22Rv1 (cell line): Measurements from ENCODE around the gene SLC39A7.

ENCODE experiments used
- H3K27ac ChIP-seq: fragments of 450-650 bp; 2 replicates; pipeline ENCODE4 v1.5.1; 2017
- CTCF ChIP-seq: fragments of 450-650 bp; IDR thresholded peaks from 2 replicates; pipeline ENCODE4 v1.5.1; 2017; ENCODE audit warnings: mild to moderate bottlenecking
- ZFX ChIP-seq: fragments of 450-650 bp; IDR thresholded peaks from 2 replicates; pipeline ENCODE4 v1.6.1; 2017; ENCODE audit warnings: antibody characterized with exemption, borderline replicate concordance

Gene SLC39A7

GRCh38 chr6:33198159-33198852, 2.4 kb upstream of the SLC39A7 start:
- TF ChIP-seq CTCF (no peak), ZFX (no peak)
- peak overlapping the region; percentile 96 for H3K27ac ChIP-seq

- peak overlapping the region; percentile 96 for H3K27ac ChIP-seq
- no peak for TF ChIP-seq CTCF
- TF ChIP-seq ZFX, result no peak
Measured at GRCh38 chr6:33198853-33199436, 1.7 kb upstream of the SLC39A7 start.

DNA sequence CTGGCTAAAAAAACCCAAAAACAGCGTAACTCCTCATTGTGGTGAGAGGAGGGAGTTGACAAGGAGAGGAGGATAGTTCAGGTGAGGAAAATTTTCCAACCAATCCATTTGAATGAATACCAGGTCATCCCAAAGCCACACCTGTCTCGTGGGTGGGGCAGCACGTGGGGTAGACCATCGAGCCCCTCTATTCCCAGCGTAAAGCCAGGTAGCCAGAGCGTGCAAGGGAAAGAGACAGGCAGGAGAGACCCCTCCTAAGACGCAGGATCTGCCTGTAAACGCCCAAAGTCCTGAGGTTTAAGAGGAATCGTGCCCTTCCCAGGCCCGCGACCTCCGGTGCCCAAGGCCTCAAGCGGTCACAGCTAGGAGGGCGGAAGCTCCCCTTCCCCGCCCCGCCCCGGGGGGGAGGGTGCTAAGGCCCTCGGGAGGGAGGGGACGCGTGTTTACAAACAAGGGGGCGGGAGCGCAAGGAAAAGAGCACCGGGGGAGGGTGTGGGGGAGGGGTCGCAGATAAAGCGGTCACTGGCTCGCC, 914 bp upstream of the SLC39A7 start:
- no peak for TF ChIP-seq ZFX
- H3K27ac ChIP-seq, result peak overlapping the region; percentile 96

- TF ChIP-seq CTCF (no peak), ZFX (no peak)
- peak overlapping the region; percentile 96 for H3K27ac ChIP-seq
Measured at GRCh38 chr6:33201147-33201545, 479 bp downstream of the SLC39A7 start.

DNA sequence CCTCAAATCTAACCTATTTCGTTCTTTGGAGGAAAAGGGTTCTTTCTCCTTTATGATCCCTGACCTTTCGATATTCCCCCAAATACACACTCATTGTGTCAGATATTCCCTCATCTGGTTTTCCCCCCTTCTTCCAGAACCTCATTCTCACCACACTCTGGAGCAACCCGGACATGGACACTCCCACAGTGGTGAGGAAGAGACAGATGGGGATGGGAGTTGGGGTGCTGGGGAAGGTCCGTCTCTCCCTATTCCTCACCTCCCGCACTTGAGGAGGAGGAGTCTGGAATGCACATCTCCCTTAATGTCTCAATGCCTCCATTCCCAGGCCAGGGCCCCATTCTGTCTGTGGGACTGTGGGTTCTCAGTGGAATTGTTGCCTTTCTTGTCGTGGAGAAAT, 1.3 kb downstream of the SLC39A7 start:
- no peak for TF ChIP-seq CTCF
- TF ChIP-seq ZFX, result no peak
- H3K27ac ChIP-seq, result peak overlapping the region; percentile 96

GRCh38 chr6:33202799-33203198, 2.1 kb downstream of the SLC39A7 start:
- H3K27ac ChIP-seq, result 0 out of 2 replicates have a peak overlapping the region, but pooled peaks have one; percentile 96
- TF ChIP-seq CTCF, result no peak
- TF ChIP-seq ZFX, result no peak

- peak overlapping the region; percentile 95 for H3K27ac ChIP-seq
- TF ChIP-seq ZFX (no peak), CTCF (no peak)
Measured at GRCh38 chr6:33203443-33204164, 2.9 kb downstream of the SLC39A7 start.
